Suprapubic skin (tissue), 4 donors: ENCODE data around the gene PLEKHO1. TPM values are rescaled to one million over a fixed set of nuclear protein-coding genes. Genes with fewer than 3 reads are reported as not detected.
"Not testable (repeated sequence)": the region's sequence is repeated elsewhere in the genome, so short reads cannot be mapped to it uniquely, and the experiment has no call there.

Source experiments
- DNase-seq, 2 donors: peaks; one replicate each; pipeline ENCODE4 v3.0.0-alpha.2; 2019; ENCODE audit warnings: low spot score in 2 of 2
- H3K27ac ChIP-seq: fragments of 200-600 bp; sonication (generic); one replicate; pipeline ENCODE4 v1.5.1; 2019
- H3K27me3 ChIP-seq: fragments of 200-600 bp; sonication (generic); one replicate; pipeline ENCODE4 v1.5.1; 2019
- H3K36me3 ChIP-seq: fragments of 200-600 bp; sonication (generic); one replicate; pipeline ENCODE4 v1.5.1; 2019
- H3K4me1 ChIP-seq: fragments of 200-600 bp; sonication (generic); one replicate; pipeline ENCODE4 v1.5.1; 2019
- H3K4me3 ChIP-seq: fragments of 200-600 bp; sonication (generic); one replicate; pipeline ENCODE4 v1.5.1; 2019; ENCODE audit warnings: mild to moderate bottlenecking
- H3K9me3 ChIP-seq: fragments of 200-600 bp; sonication (generic); one replicate; pipeline ENCODE4 v1.5.1; 2019
- CTCF ChIP-seq, 2 donors: fragments of 200-600 bp in 1 of 2; fragments of 450-650 bp in 1 of 2; sonication (generic) in 1 of 2; IDR thresholded peaks; one replicate each; pipeline ENCODE4 v1.5.1; 2016 to 2019; ENCODE audit warnings: antibody characterized with exemption in 2 of 2, mild to moderate bottlenecking in 1 of 2, moderate library complexity in 1 of 2
- EP300 ChIP-seq: sonication (generic); formaldehyde crosslinking; IDR thresholded peaks from one replicate; pipeline ENCODE4 v1.6.1; 2017; ENCODE audit warnings: antibody characterized with exemption
- POLR2A ChIP-seq, 2 donors: fragments of 450-650 bp; IDR thresholded peaks; one replicate each; pipeline ENCODE4 v1.6.1; 2017; ENCODE audit warnings: antibody characterized with exemption in 2 of 2, mild to moderate bottlenecking in 2 of 2, moderate library complexity in 2 of 2
- POLR2AphosphoS5 ChIP-seq, 3 donors: sonication (generic); formaldehyde crosslinking; IDR thresholded peaks; one replicate each; pipeline ENCODE4 v1.6.1; 2017; ENCODE audit warnings: antibody characterized with exemption in 3 of 3
- WGBS: methylation state at CpG from one replicate; pipeline ENCODE4 v1.1.5; 2018; 5-methylcytosine and 5-hydroxymethylcytosine counted together
- total RNA-seq, 4 donors: library from RNA; depleted of rRNA; stranded (reverse); fragments of >200 nt; gene quantifications; one replicate each; pipeline ENCODE4 v1.1.0, GENCODE V29; 2016

The PLEKHO1 gene
- total RNA-seq, 4 donors from 2014 or later = 4.8 to 19.2 (median 10.7) TPM

GRCh38 chr1:150207281-150207971 is 57.7 kb downstream of the PLEKHO1 start:
- H3K27ac ChIP-seq = no peak overlapping the region
- H3K4me3 ChIP-seq = no peak overlapping the region
- no peaks in the 10 kb centered on the region for H3K4me1 ChIP-seq
- no peak for TF ChIP-seq POLR2A (IDR thresholded peaks at IDR 0.05)
- no peak for TF ChIP-seq CTCF (IDR thresholded peaks at IDR 0.05)
- no peak for TF ChIP-seq EP300
- no peak for TF ChIP-seq POLR2AphosphoS5 (IDR thresholded peaks at IDR 0.05)
- WGBS = 92% methylated on average over 7 of the region's 7 CpGs
- no peak for DNase-seq
- H3K9me3 ChIP-seq = no peaks in the 10 kb centered on the region
- H3K36me3 ChIP-seq = no peaks in the 10 kb centered on the region
- H3K27me3 ChIP-seq = no peaks in the 10 kb centered on the region

- not testable (repeated sequence) for H3K27me3 ChIP-seq, H3K4me1 ChIP-seq, DNase-seq, H3K4me3 ChIP-seq, H3K36me3 ChIP-seq, H3K27ac ChIP-seq, H3K9me3 ChIP-seq
- 91% methylated on average over 6 of the region's 6 CpGs for WGBS
Observed at GRCh38 chr1:150208460-150208859, 58.7 kb downstream of the PLEKHO1 start.

Other genes with a start within 250 kb of the PLEKHO1 start
- 1 to 10 TPM in 1 of 4 donors, under 1 TPM in 3; 0.48 to 1.3 (median 0.65) TPM for gene SV2A, start 232.1 kb upstream of the PLEKHO1 start, total RNA-seq
- gene SF3B4, start 222.1 kb upstream of the PLEKHO1 start, total RNA-seq = 10 to 100 TPM; 19.1 to 28.7 (median 22.2) TPM
- gene MTMR11, start 213.0 kb upstream of the PLEKHO1 start, total RNA-seq = 10 to 100 TPM; 13.5 to 40.3 (median 22.0) TPM
- 10 to 100 TPM; 11.0 to 19.2 (median 15.0) TPM for gene OTUD7B, start 139.2 kb upstream of the PLEKHO1 start, total RNA-seq
- gene VPS45, start 82.1 kb upstream of the PLEKHO1 start, total RNA-seq = 10 to 100 TPM; 23.8 to 67.4 (median 34.2) TPM
- 10 to 100 TPM in 3 of 4 donors, 1 to 10 TPM in 1; 7.5 to 17.6 (median 13.7) TPM for gene ANP32E, start 86.2 kb downstream of the PLEKHO1 start, total RNA-seq
- 1 to 10 TPM in 2 of 4 donors, under 1 TPM in 2; 0.64 to 2.8 (median 1.1) TPM for gene CA14, start 107.9 kb downstream of the PLEKHO1 start, total RNA-seq
- gene APH1A, start 119.1 kb downstream of the PLEKHO1 start, total RNA-seq = 100 to 1,000 TPM in 3 of 4 donors, 10 to 100 TPM in 1; 92.5 to 141 (median 125) TPM
- gene C1orf54, start 122.9 kb downstream of the PLEKHO1 start, total RNA-seq = 10 to 100 TPM in 1 of 4 donors, 1 to 10 TPM in 2, under 1 TPM in 1; 0.96 to 16.0 (median 1.5) TPM
- gene CIART, start 132.6 kb downstream of the PLEKHO1 start, total RNA-seq = 10 to 100 TPM; 15.8 to 37.4 (median 28.1) TPM
- gene MRPS21, start 143.9 kb downstream of the PLEKHO1 start, total RNA-seq = 10 to 100 TPM; 30.6 to 44.1 (median 38.2) TPM
- gene PRPF3, start 171.6 kb downstream of the PLEKHO1 start, total RNA-seq = 100 to 1,000 TPM in 1 of 4 donors, 10 to 100 TPM in 3; 28.2 to 104 (median 50.5) TPM
- gene RPRD2, start 214.2 kb downstream of the PLEKHO1 start, total RNA-seq = 10 to 100 TPM; 22.2 to 39.0 (median 28.8) TPM